Ishikawa (cell line): ENCODE data around the gene DCST2.

ENCODE experiments used
- CEBPB ChIP-seq: IDR thresholded peaks from 2 replicates; pipeline ENCODE4 v1.6.1; 2012
- CREB1 ChIP-seq: IDR thresholded peaks from 2 replicates; pipeline ENCODE4 v1.6.1; 2012; ENCODE audit warnings: low read depth
- EGR1 ChIP-seq: IDR thresholded peaks from 2 replicates; pipeline ENCODE4 v1.6.1; 2012
- EP300 ChIP-seq: IDR thresholded peaks from 2 replicates; pipeline ENCODE4 v1.6.1; 2012; ENCODE audit warnings: borderline replicate concordance
- FOXM1 ChIP-seq: IDR thresholded peaks from 2 replicates; pipeline ENCODE4 v1.6.1; 2012; ENCODE audit warnings: low read depth, borderline replicate concordance
- NFIC ChIP-seq: IDR thresholded peaks from 2 replicates; pipeline ENCODE4 v1.6.1; 2012
- RAD21 ChIP-seq: IDR thresholded peaks from 2 replicates; pipeline ENCODE4 v1.6.1; 2012; ENCODE audit warnings: low read depth
- TAF1 ChIP-seq: IDR thresholded peaks from 2 replicates; pipeline ENCODE4 v1.6.1; 2012; ENCODE audit warnings: low read depth, mild to moderate bottlenecking
- TCF12 ChIP-seq: IDR thresholded peaks from 2 replicates; pipeline ENCODE4 v1.6.1; 2012; ENCODE audit warnings: low read depth
- TEAD4 ChIP-seq: IDR thresholded peaks from 2 replicates; pipeline ENCODE4 v1.6.1; 2012
- USF1 ChIP-seq: IDR thresholded peaks from 2 replicates; pipeline ENCODE4 v1.6.1; 2012
- YY1 ChIP-seq: IDR thresholded peaks from 2 replicates; pipeline ENCODE4 v1.6.1; 2012; ENCODE audit warnings: low read depth
- ZBTB7A ChIP-seq: IDR thresholded peaks from 2 replicates; pipeline ENCODE4 v1.6.1; 2012; ENCODE audit warnings: low read depth
- TF ChIP-seq, protein P1 (sequence below): IDR thresholded peaks from 2 replicates; pipeline ENCODE4 v1.6.1; 2012
- TF ChIP-seq, protein P2 (sequence below): IDR thresholded peaks from 2 replicates; pipeline ENCODE4 v1.6.1; 2012; ENCODE audit warnings: low read depth, mild to moderate bottlenecking

Gene DCST2

GRCh38 chr1:155038602-155039307, 5.2 kb upstream of the DCST2 start:
- TF ChIP-seq TEAD4, result 0 out of 2 replicates have a peak, but pooled peaks have one; percentile 28
- no peak for TF ChIP-seq YY1
- TF ChIP-seq, protein P1, sequence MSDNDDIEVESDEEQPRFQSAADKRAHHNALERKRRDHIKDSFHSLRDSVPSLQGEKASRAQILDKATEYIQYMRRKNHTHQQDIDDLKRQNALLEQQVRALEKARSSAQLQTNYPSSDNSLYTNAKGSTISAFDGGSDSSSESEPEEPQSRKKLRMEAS, result no peak

DNA sequence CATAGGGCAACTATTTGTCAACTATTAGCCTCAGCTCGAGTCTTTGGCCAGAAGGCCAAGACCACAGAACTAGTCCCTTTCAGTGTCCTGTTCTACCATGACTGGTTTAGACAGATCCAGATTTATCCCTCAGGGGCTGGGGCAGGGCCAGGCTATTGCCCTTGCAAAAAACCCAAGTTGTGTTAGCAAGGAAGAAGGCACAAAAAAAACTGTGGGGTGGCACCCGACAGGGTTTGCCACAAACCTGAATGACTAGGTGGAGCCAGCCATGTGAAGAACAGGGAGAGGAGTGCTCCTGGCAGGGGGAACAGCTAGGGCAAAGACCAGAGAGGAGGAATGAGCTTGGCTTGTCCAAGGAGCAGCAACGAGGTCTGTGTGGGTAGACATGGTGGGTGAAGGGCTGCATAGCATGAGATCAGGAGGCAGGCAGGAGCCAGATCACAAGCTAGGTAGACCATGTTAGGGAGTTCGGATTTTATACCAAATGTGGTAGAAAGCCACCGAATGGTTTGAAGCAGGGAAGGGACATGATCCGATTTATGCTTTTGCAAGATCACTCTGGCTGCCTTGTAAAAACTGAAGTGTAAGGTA, 4.4 kb upstream of the DCST2 start:
- no peak for TF ChIP-seq TAF1
- no peak for TF ChIP-seq FOXM1
- TF ChIP-seq CREB1, result no peak
- TF ChIP-seq EGR1, result no peak
- TF ChIP-seq RAD21, result no peak
- TF ChIP-seq CEBPB, result no peak
- TF ChIP-seq, protein P2, sequence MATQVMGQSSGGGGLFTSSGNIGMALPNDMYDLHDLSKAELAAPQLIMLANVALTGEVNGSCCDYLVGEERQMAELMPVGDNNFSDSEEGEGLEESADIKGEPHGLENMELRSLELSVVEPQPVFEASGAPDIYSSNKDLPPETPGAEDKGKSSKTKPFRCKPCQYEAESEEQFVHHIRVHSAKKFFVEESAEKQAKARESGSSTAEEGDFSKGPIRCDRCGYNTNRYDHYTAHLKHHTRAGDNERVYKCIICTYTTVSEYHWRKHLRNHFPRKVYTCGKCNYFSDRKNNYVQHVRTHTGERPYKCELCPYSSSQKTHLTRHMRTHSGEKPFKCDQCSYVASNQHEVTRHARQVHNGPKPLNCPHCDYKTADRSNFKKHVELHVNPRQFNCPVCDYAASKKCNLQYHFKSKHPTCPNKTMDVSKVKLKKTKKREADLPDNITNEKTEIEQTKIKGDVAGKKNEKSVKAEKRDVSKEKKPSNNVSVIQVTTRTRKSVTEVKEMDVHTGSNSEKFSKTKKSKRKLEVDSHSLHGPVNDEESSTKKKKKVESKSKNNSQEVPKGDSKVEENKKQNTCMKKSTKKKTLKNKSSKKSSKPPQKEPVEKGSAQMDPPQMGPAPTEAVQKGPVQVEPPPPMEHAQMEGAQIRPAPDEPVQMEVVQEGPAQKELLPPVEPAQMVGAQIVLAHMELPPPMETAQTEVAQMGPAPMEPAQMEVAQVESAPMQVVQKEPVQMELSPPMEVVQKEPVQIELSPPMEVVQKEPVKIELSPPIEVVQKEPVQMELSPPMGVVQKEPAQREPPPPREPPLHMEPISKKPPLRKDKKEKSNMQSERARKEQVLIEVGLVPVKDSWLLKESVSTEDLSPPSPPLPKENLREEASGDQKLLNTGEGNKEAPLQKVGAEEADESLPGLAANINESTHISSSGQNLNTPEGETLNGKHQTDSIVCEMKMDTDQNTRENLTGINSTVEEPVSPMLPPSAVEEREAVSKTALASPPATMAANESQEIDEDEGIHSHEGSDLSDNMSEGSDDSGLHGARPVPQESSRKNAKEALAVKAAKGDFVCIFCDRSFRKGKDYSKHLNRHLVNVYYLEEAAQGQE, result no peak
- no peak for TF ChIP-seq YY1
- no peak for TF ChIP-seq USF1
- TF ChIP-seq TCF12, result no peak
- TF ChIP-seq EP300, result no peak
- TF ChIP-seq NFIC, result no peak
- TF ChIP-seq ZBTB7A, result no peak

GRCh38 chr1:155037043-155037442, 3.5 kb upstream of the DCST2 start:
- TF ChIP-seq EGR1 (no peak), EP300 (no peak), CEBPB (no peak), USF1 (no peak), CREB1 (no peak), TAF1 (no peak), TCF12 (no peak)
- TF ChIP-seq, protein P1, result no peak

DNA sequence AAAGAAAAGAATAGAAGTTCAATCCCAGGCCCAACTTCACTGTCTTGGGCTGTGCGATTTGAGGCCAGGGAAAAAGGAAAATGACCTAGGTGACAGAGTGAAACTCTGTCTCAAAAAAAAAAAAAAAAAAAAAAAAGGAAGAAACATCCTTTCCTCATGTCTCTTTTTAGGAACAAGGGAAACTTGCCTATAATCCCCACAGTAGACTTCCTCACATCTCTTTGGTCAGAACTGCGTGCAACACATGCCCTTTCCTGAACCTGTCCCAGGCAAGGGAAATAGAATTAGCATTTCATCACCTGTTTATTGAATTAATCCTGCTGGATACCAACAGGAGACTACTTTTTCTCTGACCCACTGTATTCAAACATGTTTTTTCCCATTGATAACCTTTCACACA, 2.4 kb upstream of the DCST2 start:
- TF ChIP-seq, protein P2, result no peak
- TF ChIP-seq TCF12 (no peak), TEAD4 (no peak), RAD21 (no peak), YY1 (no peak)

- TF ChIP-seq EP300, result no peak
- no peak for TF ChIP-seq FOXM1
- no peak for TF ChIP-seq CREB1
- no peak for TF ChIP-seq TAF1
- no peak for TF ChIP-seq TCF12
- TF ChIP-seq TEAD4, result no peak
- TF ChIP-seq RAD21, result no peak
- no peak for TF ChIP-seq USF1
- TF ChIP-seq EGR1, result no peak
- TF ChIP-seq YY1, result no peak
- TF ChIP-seq, protein P1, result no peak
Observed at GRCh38 chr1:155034318-155035208, 982 bp upstream of the DCST2 start.
